SK-N-SH (cell line): ENCODE data around the gene HID1. TPM values are rescaled to one million over a fixed set of nuclear protein-coding genes. Genes with fewer than 3 reads are reported as not detected.

Experiments
- CTCF ChIA-PET: fragments of 300-600, 350-600 bp; formaldehyde crosslinking; extraction: SDS; loops from one replicate; lab custom pipeline; 2021; lab: Yijun Ruan, JAX
- POLR2A ChIA-PET: fragments of 350-600 bp; sonication (Branson Sonifier 250); formaldehyde crosslinking; extraction: SDS; loops from one replicate; lab custom pipeline; 2020; ENCODE audit warnings: antibody characterized with exemption, inconsistent platforms; lab: Yijun Ruan, JAX
- DNase-seq: peaks from one replicate; pipeline ENCODE4 v3.0.0; 2012
- H2AFZ ChIP-seq: fragments of 200-600 bp; sonication (generic); 2 replicates; pipeline ENCODE4 v1.8.1; 2016; ENCODE audit warnings: antibody characterized with exemption, mild to moderate bottlenecking, low read depth
- H3F3A ChIP-seq: fragments of 200-600 bp; sonication (generic); replicated peaks from 2 replicates; pipeline ENCODE3; 2016; ENCODE audit warnings: antibody characterized with exemption, mild to moderate bottlenecking; ENCODE audit not compliant: insufficient read depth
- H3K27ac ChIP-seq, 2 experiments: fragments of 200-500 bp in 1 of 2; fragments of 200-600 bp in 1 of 2; sonication (Bioruptor generic) in 1 of 2; sonication (generic), shearing (Covaris generic) in 1 of 2; 2 replicates each; pipeline versions ENCODE4 v1.5.1 to v1.6.1; 2014 to 2016; ENCODE audit warnings: low read depth in 2 of 2, inconsistent platforms in 1 of 2, low read length in 1 of 2, mild to moderate bottlenecking in 1 of 2, mixed read lengths in 1 of 2
- H3K27me3 ChIP-seq: fragments of 200-600 bp; sonication (generic), shearing (Covaris generic); 2 replicates; pipeline ENCODE4 v1.6.1; 2016; ENCODE audit warnings: mixed run types; ENCODE audit not compliant: insufficient read depth
- H3K36me3 ChIP-seq, 2 experiments: fragments of 200-500 bp in 1 of 2; fragments of 200-600 bp in 1 of 2; sonication (Bioruptor generic) in 1 of 2; sonication (generic) in 1 of 2; replicated peaks in 1 of 2; 2 replicates each; pipeline versions ENCODE3 to v1.5.1; 2014 to 2016; ENCODE audit warnings: low read length in 1 of 2, mild to moderate bottlenecking in 1 of 2; ENCODE audit not compliant: insufficient read depth in 2 of 2, control insufficient read depth in 1 of 2
- H3K4me1 ChIP-seq, 2 experiments: fragments of 200-500 bp in 1 of 2; fragments of 200-600 bp in 1 of 2; sonication (Bioruptor generic) in 1 of 2; sonication (generic), shearing (Covaris generic) in 1 of 2; 2 replicates each; pipeline versions ENCODE4 v1.5.1 to v1.6.1; 2014 to 2016; ENCODE audit warnings: low read depth in 1 of 2, low read length in 1 of 2, mixed run types in 1 of 2; ENCODE audit not compliant: insufficient read depth in 2 of 2, control insufficient read depth in 1 of 2
- H3K4me2 ChIP-seq: fragments of 200-600 bp; sonication (generic), shearing (Covaris generic); 2 replicates; pipeline ENCODE4 v1.6.1; 2017; ENCODE audit warnings: mixed run types
- H3K4me3 ChIP-seq, 2 experiments: fragments of 200-500 bp in 1 of 2; fragments of 200-600 bp in 1 of 2; sonication (Bioruptor generic) in 1 of 2; sonication (generic), shearing (Covaris generic) in 1 of 2; 2 replicates each; pipeline versions ENCODE4 v1.5.1 to v1.8.1; 2014 to 2016; ENCODE audit warnings: low read depth in 2 of 2, inconsistent platforms in 1 of 2, low read length in 1 of 2, mild to moderate bottlenecking in 1 of 2, mixed read lengths in 1 of 2, moderate library complexity in 1 of 2
- H3K79me2 ChIP-seq: fragments of 200-600 bp; sonication (generic); 2 replicates; pipeline ENCODE4 v1.8.1; 2017; ENCODE audit warnings: mild to moderate bottlenecking; ENCODE audit not compliant: insufficient read depth
- H3K9ac ChIP-seq: fragments of 200-600 bp; sonication (generic); 2 replicates; pipeline ENCODE4 v1.6.1; 2017; ENCODE audit warnings: mixed run types
- H3K9me2 ChIP-seq: fragments of 200-600 bp; sonication (generic); 2 replicates; pipeline ENCODE4 v1.6.1; 2017; ENCODE audit warnings: mixed run types
- H3K9me3 ChIP-seq: fragments of 200-600 bp; sonication (generic); 2 replicates; pipeline ENCODE4 v1.6.1; 2017; ENCODE audit warnings: mixed run types, mild to moderate bottlenecking, moderate library complexity
- H4K20me1 ChIP-seq: fragments of 200-600 bp; sonication (generic); 2 replicates; pipeline ENCODE4 v1.6.1; 2017; ENCODE audit warnings: mild to moderate bottlenecking, mixed run types; ENCODE audit not compliant: insufficient read depth
- CHD2 ChIP-seq: fragments of 150-350 bp; IDR thresholded peaks from 2 replicates; pipeline ENCODE4 v1.6.1; 2018; ENCODE audit warnings: low read length; ENCODE audit not compliant: partially characterized antibody
- EZH2phosphoT487 ChIP-seq: fragments of 200-600 bp; sonication (generic); IDR thresholded peaks from 2 replicates; pipeline ENCODE4 v1.6.1; 2017; ENCODE audit warnings: low read depth, mixed run types, mild to moderate bottlenecking, antibody characterized with exemption, moderate library complexity, borderline replicate concordance
- GATA2 ChIP-seq: sonication (generic); formaldehyde crosslinking; IDR thresholded peaks from 2 replicates; pipeline ENCODE4 v1.5.0; 2020; ENCODE audit warnings: mild to moderate bottlenecking, missing genetic modification reagents
- MXI1 ChIP-seq: IDR thresholded peaks from 2 replicates; pipeline ENCODE4 v1.6.1; 2012; ENCODE audit warnings: mild to moderate bottlenecking, low read depth, low read length, improper control_type of control experiment
- NFIC ChIP-seq: IDR thresholded peaks from 2 replicates; pipeline ENCODE4 v1.4.0; 2012; ENCODE audit warnings: borderline replicate concordance
- POLR2AphosphoS5 ChIP-seq: IDR thresholded peaks from 2 replicates; pipeline ENCODE4 v1.6.1; 2012; ENCODE audit warnings: low read depth, low read length
- RAD21 ChIP-seq: IDR thresholded peaks from 2 replicates; pipeline ENCODE4 v1.6.1; 2012; ENCODE audit warnings: mild to moderate bottlenecking, low read length
- RFX5 ChIP-seq: IDR thresholded peaks from 2 replicates; pipeline ENCODE4 v1.6.1; 2012; ENCODE audit warnings: mild to moderate bottlenecking, improper control_type of control experiment, low read length
- SMC3 ChIP-seq: IDR thresholded peaks from 2 replicates; pipeline ENCODE4 v1.6.1; 2012; ENCODE audit warnings: low read depth, low read length, improper control_type of control experiment
- TCF12 ChIP-seq: IDR thresholded peaks from 2 replicates; pipeline ENCODE4 v1.4.0; 2012
- WGBS: methylation state at CpG from one replicate; pipeline ENCODE4 v1.1.6; 2017; ENCODE audit warnings: low lambda C conversion rate; 5-methylcytosine and 5-hydroxymethylcytosine counted together
- polyA plus RNA-seq, 3 experiments: library from polyadenylated mRNA; depleted of rRNA; stranded (reverse); fragments of >200 nt; gene quantifications; 2 replicates each; pipeline ENCODE4 v1.2.3, GENCODE V29; 2012
- TF ChIP-seq, protein P1 (sequence below): fragments of 200-600 bp; sonication (generic); IDR thresholded peaks from 2 replicates; pipeline ENCODE4 v1.6.1; 2017; ENCODE audit warnings: antibody characterized with exemption, mild to moderate bottlenecking, moderate library complexity
- TF ChIP-seq, protein P2 (sequence below): IDR thresholded peaks from 2 replicates; pipeline ENCODE4 v1.4.0; 2012; ENCODE audit warnings: low read depth

The HID1 gene
- polyA plus RNA-seq, 1 of the 3 experiments (the other 2 are of a cell fraction), result 2.5 TPM

DNA sequence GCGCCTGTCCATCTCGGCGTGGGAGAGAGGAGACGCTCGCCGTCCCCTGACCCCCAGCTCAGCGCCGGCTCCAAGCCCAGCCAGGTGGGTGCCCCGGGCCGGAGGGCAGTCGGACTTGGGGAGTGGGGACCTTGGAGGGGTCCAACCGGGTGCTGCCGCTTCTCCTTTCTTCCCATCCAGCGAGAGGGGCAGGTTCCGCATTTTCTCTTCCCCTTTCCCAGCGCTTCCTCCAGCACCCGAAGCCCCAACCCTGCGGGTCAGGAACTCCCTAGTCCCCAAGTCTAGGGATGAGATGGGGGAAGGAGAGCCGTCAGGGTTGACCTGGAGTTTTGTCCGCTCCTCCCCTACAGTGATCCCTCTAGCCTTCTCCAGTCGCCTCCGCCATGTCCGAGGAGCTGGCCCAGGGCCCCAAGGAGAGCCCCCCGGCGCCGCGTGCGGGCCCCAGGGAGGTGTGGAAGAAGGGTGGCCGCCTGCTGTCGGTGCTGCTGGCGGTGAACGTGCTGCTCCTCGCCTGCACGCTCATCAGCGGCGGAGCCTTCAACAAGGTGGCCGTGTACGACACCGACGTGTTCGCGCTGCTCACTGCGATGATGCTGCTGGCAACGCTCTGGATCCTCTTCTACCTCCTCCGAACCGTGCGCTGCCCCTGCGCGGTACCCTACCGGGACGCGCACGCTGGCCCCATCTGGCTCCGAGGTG lies 48.2 kb downstream of the HID1 start, which contains the start of gene OTOP2:
Gene OTOP2, plus strand, starts transcription at position 24 of the 699 bp plus-strand sequence. Its CDS starts 360 bp downstream, at position 384.
- peak within 1 kb of the TSS; percentile 42 to 62 for H3K4me3 ChIP-seq
- ChIA-PET CTCF (interaction anchor here (0.6 to 12.1 kb wide), 42 partner anchors 10 to 473 kb away, joined by 3 to 286 read pairs (median 5); partner anchors contain the start of genes CDR2L, FADS6, HID1 and MRPL58), POLR2A (interaction anchor here (0.8 to 1.5 kb wide), 3 partner anchors 11 to 51 kb away, joined by 3 read pairs; partner anchors contain the start of gene OTOP3)
- H3K4me2 ChIP-seq, result peak within 1 kb of the TSS; percentile 99
- peaks cover 0 to 19% of the 10 kb centered on the region in 2 experiments; a peak in 1 of 4 replicates for H3K4me1 ChIP-seq
- no peak within 1 kb of the TSS for H3K9ac ChIP-seq
- 13% methylated on average over 36 of the region's 54 CpGs for WGBS
- H3K9me2 ChIP-seq, result no peaks in the 10 kb centered on the region
- H2AFZ ChIP-seq, result peak within 1 kb of the TSS; percentile 84; the same call in 1 of the 2 replicates
- TF ChIP-seq EZH2phosphoT487 (peak; percentile 48; the same call in 1 of the 2 replicates), POLR2AphosphoS5 (no peak), RFX5 (no peak)
- H3K27ac ChIP-seq, result no peak within 1 kb of the TSS
- H4K20me1 ChIP-seq, result peaks cover 3% of the 10 kb centered on the region; the same call in 1 of the 2 replicates
- H3K9me3 ChIP-seq, result no peaks in the 10 kb centered on the region
- DNase-seq, result peak; percentile 67
- no peaks in the 10 kb centered on the region for H3F3A ChIP-seq
- H3K79me2 ChIP-seq, result no peaks in the 10 kb centered on the region
- H3K36me3 ChIP-seq, result no peaks in the 10 kb centered on the region
- peaks cover 78% of the 10 kb centered on the region for H3K27me3 ChIP-seq

DNA sequence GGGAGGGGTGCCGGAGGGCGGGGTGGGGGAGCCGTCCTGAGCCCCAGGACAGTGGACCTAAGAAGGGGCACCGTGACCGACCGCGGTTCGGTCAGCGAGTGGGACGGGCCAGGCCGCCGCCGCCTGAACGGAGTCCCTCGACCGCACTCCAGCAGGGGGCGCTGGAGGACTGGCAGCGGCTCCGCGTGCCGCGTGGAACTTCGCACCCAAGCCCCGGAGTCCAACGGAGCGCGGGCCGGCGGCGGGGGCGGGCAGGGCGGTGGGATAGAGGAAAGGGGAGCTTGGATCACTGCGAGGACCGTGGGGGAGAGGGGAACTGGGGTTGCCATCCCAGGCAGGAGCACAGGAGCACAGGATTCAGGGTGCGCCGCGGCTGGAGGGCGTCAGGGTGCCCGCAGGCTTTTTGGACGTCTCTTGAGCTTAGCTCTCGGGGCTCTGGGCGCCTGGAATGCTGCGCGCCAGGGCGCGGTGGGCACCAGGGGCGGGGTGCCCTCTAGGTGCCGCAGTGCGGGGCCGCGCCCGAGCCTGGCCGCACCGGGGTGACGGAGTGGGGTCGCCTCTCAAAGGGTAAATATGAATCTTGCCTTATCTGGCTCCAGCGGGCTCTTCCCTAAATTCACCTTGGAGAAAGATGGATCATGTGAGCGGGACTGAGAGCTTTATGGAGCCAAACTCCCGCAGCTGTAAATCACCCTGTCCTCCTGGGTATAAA lies 48.9 kb downstream of the HID1 start:
- H3K4me2 ChIP-seq, result peak overlapping the region; percentile 99
- no peak overlapping the region for H3K27ac ChIP-seq
- H3K4me1 ChIP-seq, result peaks cover 0 to 19% of the 10 kb centered on the region in 2 experiments; a peak in 1 of 4 replicates
- no peaks in the 10 kb centered on the region for H3K9me3 ChIP-seq
- CTCF ChIA-PET, result interaction anchor here (0.6 to 12.1 kb wide), 47 partner anchors 9 to 748 kb away, joined by 3 to 286 read pairs (median 4); partner anchors contain the start of genes CDR2L, FADS6, HID1 and MRPL58
- peak overlapping the region; percentile 84; the same call in 1 of the 2 replicates for H2AFZ ChIP-seq
- H3K27me3 ChIP-seq, result peaks cover 71% of the 10 kb centered on the region
- H3K9me2 ChIP-seq, result no peaks in the 10 kb centered on the region
- no peaks in the 10 kb centered on the region for H3K79me2 ChIP-seq
- peak overlapping the region; percentile 42 to 62 for H3K4me3 ChIP-seq
- POLR2A ChIA-PET, result interaction anchor here (0.8 to 1.1 kb wide), 2 partner anchors 34 to 50 kb away, joined by 3 read pairs; no protein-coding TSS in a partner anchor
- H3K36me3 ChIP-seq, result no peaks in the 10 kb centered on the region
- WGBS, result 6% methylated on average over 50 of the region's 59 CpGs
- H3F3A ChIP-seq, result no peaks in the 10 kb centered on the region
- H4K20me1 ChIP-seq, result peaks cover 3% of the 10 kb centered on the region; the same call in 1 of the 2 replicates
- no peak overlapping the region for H3K9ac ChIP-seq
- TF ChIP-seq TCF12 (no peak), NFIC (no peak), CHD2 (peak; percentile 51), MXI1 (peak; percentile 52; the same call in 1 of the 2 replicates), RAD21 (peak; percentile 77), SMC3 (peak; percentile 60), GATA2 (no peak)
- TF ChIP-seq, protein P1, sequence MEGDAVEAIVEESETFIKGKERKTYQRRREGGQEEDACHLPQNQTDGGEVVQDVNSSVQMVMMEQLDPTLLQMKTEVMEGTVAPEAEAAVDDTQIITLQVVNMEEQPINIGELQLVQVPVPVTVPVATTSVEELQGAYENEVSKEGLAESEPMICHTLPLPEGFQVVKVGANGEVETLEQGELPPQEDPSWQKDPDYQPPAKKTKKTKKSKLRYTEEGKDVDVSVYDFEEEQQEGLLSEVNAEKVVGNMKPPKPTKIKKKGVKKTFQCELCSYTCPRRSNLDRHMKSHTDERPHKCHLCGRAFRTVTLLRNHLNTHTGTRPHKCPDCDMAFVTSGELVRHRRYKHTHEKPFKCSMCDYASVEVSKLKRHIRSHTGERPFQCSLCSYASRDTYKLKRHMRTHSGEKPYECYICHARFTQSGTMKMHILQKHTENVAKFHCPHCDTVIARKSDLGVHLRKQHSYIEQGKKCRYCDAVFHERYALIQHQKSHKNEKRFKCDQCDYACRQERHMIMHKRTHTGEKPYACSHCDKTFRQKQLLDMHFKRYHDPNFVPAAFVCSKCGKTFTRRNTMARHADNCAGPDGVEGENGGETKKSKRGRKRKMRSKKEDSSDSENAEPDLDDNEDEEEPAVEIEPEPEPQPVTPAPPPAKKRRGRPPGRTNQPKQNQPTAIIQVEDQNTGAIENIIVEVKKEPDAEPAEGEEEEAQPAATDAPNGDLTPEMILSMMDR, result peak; percentile 86
- TF ChIP-seq, protein P2, sequence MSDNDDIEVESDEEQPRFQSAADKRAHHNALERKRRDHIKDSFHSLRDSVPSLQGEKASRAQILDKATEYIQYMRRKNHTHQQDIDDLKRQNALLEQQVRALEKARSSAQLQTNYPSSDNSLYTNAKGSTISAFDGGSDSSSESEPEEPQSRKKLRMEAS, result peak; percentile 99
- TF ChIP-seq, all 33 proteins: peak for 6
- DNase-seq, result peak; percentile 98
